OCI-LY3 (cell line): Measurements from ENCODE around the gene CDR2L.

Experiments used
- H2AFZ ChIP-seq: fragments of 200-600, 300-600 bp; shearing (Covaris generic); 2 replicates; pipeline ENCODE4 v1.6.0; 2014; ENCODE audit warnings: antibody characterized with exemption, low read depth, low read length
- H3K27ac ChIP-seq: fragments of 200-600, 300-600 bp; sonication (generic); 2 replicates; pipeline ENCODE4 v1.5.1; 2014; ENCODE audit warnings: mild to moderate bottlenecking, low read length, moderate library complexity, mixed read lengths
- H3K27me3 ChIP-seq: fragments of 200-600, 300-600 bp; sonication (generic); 2 replicates; pipeline ENCODE4 v1.6.1; 2014; ENCODE audit warnings: low read depth, low read length, mixed read lengths
- H3K36me3 ChIP-seq: fragments of 200-600, 300-600 bp; sonication (generic); replicated peaks from 2 replicates; pipeline ENCODE3; 2014; ENCODE audit warnings: low read depth, low read length, mixed read lengths
- H3K4me1 ChIP-seq: fragments of 300-600, 200-600 bp; sonication (generic); 2 replicates; pipeline ENCODE4 v1.6.1; 2014; ENCODE audit warnings: low read length, mixed read lengths
- H3K4me2 ChIP-seq: fragments of 200-600, 300-600 bp; sonication (generic); 2 replicates; pipeline ENCODE4 v1.6.1; 2014; ENCODE audit warnings: low read length, mixed read lengths
- H3K4me3 ChIP-seq: fragments of 300-600, 200-600 bp; sonication (generic); 2 replicates; pipeline ENCODE4 v1.5.1; 2014; ENCODE audit warnings: antibody characterized with exemption, mild to moderate bottlenecking, low read length, moderate library complexity
- H3K79me2 ChIP-seq: fragments of 300-600, 200-600 bp; shearing (Covaris generic); 2 replicates; pipeline ENCODE4 v1.6.1; 2014; ENCODE audit warnings: mild to moderate bottlenecking, low read length, mixed read lengths
- H3K9ac ChIP-seq: fragments of 300-600, 200-600 bp; shearing (Covaris generic); 2 replicates; pipeline ENCODE4 v1.6.0; 2014; ENCODE audit warnings: mild to moderate bottlenecking, low read length, moderate library complexity
- H3K9me3 ChIP-seq: fragments of 200-600, 300-600 bp; shearing (Covaris generic); 2 replicates; pipeline ENCODE4 v1.6.1; 2014; ENCODE audit warnings: low read length, mixed read lengths; ENCODE audit not compliant: insufficient read depth
- H4K20me1 ChIP-seq: fragments of 200-600, 300-600 bp; sonication (generic); 2 replicates; pipeline ENCODE4 v1.6.1; 2016; ENCODE audit warnings: low read length, mixed read lengths; ENCODE audit not compliant: insufficient read depth
- EZH2phosphoT487 ChIP-seq: fragments of 200-600 bp; shearing (Covaris generic); IDR thresholded peaks from 2 replicates; pipeline ENCODE4 v1.6.1; 2018; ENCODE audit warnings: antibody characterized with exemption, mixed run types, low read depth
- TF ChIP-seq, protein P1 (sequence below): fragments of 200-600, 300-600 bp; sonication (generic); IDR thresholded peaks from 2 replicates; pipeline ENCODE4 v1.5.1; 2014; ENCODE audit warnings: antibody characterized with exemption, low read length, low read depth

The CDR2L gene

DNA sequence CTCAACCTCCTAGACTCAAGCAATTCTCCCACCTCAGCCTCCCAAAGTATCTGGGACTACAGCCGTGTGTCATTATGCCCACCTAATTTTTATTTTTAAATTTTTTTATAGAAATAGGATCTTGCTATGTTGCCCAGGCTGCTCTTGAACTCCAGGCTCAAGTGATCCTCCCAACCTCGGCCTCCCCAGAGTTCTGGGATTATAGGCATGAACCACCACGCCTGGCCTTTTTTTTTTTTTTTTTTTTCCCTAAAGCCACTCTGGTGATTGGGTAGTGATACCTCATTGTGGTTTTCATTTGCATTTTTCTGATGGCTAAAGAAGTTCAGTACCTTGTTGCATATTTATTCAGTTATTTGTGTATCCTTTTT lies 1.2 kb upstream of the CDR2L start:
- H2AFZ ChIP-seq: no peak overlapping the region
- H3K4me3 ChIP-seq: no peak overlapping the region
- H3K27ac ChIP-seq: no peak overlapping the region
- no peak overlapping the region for H3K9ac ChIP-seq
- H3K27me3 ChIP-seq: peaks cover 27% of the 10 kb centered on the region
- TF ChIP-seq EZH2phosphoT487: no peak
- TF ChIP-seq, protein P1, sequence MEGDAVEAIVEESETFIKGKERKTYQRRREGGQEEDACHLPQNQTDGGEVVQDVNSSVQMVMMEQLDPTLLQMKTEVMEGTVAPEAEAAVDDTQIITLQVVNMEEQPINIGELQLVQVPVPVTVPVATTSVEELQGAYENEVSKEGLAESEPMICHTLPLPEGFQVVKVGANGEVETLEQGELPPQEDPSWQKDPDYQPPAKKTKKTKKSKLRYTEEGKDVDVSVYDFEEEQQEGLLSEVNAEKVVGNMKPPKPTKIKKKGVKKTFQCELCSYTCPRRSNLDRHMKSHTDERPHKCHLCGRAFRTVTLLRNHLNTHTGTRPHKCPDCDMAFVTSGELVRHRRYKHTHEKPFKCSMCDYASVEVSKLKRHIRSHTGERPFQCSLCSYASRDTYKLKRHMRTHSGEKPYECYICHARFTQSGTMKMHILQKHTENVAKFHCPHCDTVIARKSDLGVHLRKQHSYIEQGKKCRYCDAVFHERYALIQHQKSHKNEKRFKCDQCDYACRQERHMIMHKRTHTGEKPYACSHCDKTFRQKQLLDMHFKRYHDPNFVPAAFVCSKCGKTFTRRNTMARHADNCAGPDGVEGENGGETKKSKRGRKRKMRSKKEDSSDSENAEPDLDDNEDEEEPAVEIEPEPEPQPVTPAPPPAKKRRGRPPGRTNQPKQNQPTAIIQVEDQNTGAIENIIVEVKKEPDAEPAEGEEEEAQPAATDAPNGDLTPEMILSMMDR: no peak
- peaks cover 18% of the 10 kb centered on the region for H3K4me1 ChIP-seq
- no peaks in the 10 kb centered on the region for H3K9me3 ChIP-seq
- H4K20me1 ChIP-seq: no peaks in the 10 kb centered on the region
- H3K79me2 ChIP-seq: no peaks in the 10 kb centered on the region
- peak overlapping the region; percentile 79; the same call in 1 of the 2 replicates for H3K4me2 ChIP-seq
- H3K36me3 ChIP-seq: no peaks in the 10 kb centered on the region

GRCh38 chr17:74987909-74988711 lies 678 bp downstream of the CDR2L start:
- TF ChIP-seq, protein P1: no peak
- TF ChIP-seq EZH2phosphoT487: no peak
- peak overlapping the region; percentile 95 for H3K4me3 ChIP-seq
- no peak overlapping the region for H3K27ac ChIP-seq
- H3K27me3 ChIP-seq: peaks cover 27% of the 10 kb centered on the region
- H3K79me2 ChIP-seq: no peaks in the 10 kb centered on the region
- peaks cover 9% of the 10 kb centered on the region for H3K4me1 ChIP-seq
- no peaks in the 10 kb centered on the region for H3K36me3 ChIP-seq
- H3K9ac ChIP-seq: peak overlapping the region; percentile 62
- no peaks in the 10 kb centered on the region for H4K20me1 ChIP-seq
- no peak overlapping the region for H2AFZ ChIP-seq
- no peaks in the 10 kb centered on the region for H3K9me3 ChIP-seq
- H3K4me2 ChIP-seq: peak overlapping the region; percentile 79

DNA sequence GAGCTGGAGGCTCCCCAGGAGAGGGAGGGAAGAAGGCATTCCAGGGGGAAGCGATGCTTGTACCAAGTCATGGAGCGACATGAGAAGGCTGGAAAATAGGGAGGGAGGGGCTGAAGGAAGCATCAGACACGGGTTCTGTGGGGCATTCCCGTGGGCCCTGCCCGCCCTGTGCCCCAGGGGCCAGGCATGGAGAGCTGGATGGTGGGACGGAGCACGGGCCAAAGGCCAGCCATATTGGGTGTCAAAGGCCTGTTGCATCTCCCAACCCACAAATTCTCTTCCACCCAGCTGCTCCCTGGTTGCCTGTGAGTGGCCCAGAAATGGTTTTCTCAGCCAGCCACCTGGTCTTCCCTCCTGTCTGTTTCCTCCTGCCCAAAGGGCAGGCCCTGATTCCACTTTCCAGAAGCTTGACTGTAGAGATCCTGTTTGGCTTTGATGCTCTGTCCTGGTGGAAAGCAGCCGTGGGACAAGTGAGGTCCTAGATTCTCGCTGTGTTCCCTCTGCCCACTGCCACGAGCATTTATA lies 3.2 kb downstream of the CDR2L start:
- no peak for TF ChIP-seq EZH2phosphoT487
- TF ChIP-seq, protein P1: no peak
- Histone ChIP-seq H3K9ac (no peak overlapping the region), H3K4me1 (peaks cover 9% of the 10 kb centered on the region), H3K36me3 (no peaks in the 10 kb centered on the region), H3K4me3 (no peak overlapping the region), H3K79me2 (no peaks in the 10 kb centered on the region), H3K9me3 (no peaks in the 10 kb centered on the region), H4K20me1 (no peaks in the 10 kb centered on the region), H3K27ac (no peak overlapping the region), H3K27me3 (peaks cover 15% of the 10 kb centered on the region; the same call in 1 of the 2 replicates), H2AFZ (no peak overlapping the region), H3K4me2 (no peak overlapping the region)

DNA sequence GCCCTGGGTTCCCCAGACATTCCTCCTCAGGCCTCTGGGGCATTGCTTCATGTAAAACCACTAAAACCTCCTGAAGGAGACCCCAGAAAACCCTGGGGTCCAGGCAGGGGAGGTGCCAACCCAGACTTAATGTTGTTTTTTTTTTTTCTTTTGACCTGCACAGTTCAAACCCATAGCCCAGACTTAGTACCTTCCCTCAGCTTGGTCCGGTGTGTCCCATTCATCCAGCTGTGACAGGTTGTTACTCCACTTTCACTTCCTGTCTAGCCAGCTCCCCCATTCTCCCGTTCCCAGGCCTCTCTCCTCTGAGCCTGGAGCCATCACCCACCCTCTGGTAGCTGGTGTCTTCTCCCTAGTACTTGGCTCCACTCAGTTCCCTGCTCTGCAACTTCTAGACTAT lies 4.8 kb downstream of the CDR2L start:
- Histone ChIP-seq H3K4me2 (no peak overlapping the region), H3K9me3 (no peaks in the 10 kb centered on the region), H3K79me2 (no peaks in the 10 kb centered on the region), H3K36me3 (no peaks in the 10 kb centered on the region), H3K4me3 (no peak overlapping the region), H3K4me1 (no peaks in the 10 kb centered on the region), H3K27me3 (peaks cover 9% of the 10 kb centered on the region; the same call in 1 of the 2 replicates), H3K9ac (no peak overlapping the region), H2AFZ (no peak overlapping the region), H3K27ac (no peak overlapping the region), H4K20me1 (no peaks in the 10 kb centered on the region)
- TF ChIP-seq, protein P1: no peak
- no peak for TF ChIP-seq EZH2phosphoT487
